Colonic mucosa (tissue), 4 donors: Measurements from ENCODE around the gene STAT6. TPM values are rescaled to one million over a fixed set of nuclear protein-coding genes. Genes with fewer than 3 reads are reported as not detected.

Experiments
- DNase-seq: peaks from one replicate; pipeline ENCODE4 v3.0.0-alpha.2; 2020
- H3K27ac ChIP-seq: fragments of 200-600 bp; one replicate; pipeline ENCODE4 v1.8.0; 2021
- H3K27me3 ChIP-seq: fragments of 200-600 bp; one replicate; pipeline ENCODE4 v1.8.0; 2021
- H3K36me3 ChIP-seq: fragments of 200-600 bp; one replicate; pipeline ENCODE4 v1.8.0; 2021
- H3K4me1 ChIP-seq: fragments of 200-600 bp; one replicate; pipeline ENCODE4 v1.8.0; 2021; ENCODE audit warnings: mild to moderate bottlenecking
- H3K4me3 ChIP-seq: fragments of 200-600 bp; one replicate; pipeline ENCODE4 v1.8.0; 2021
- H3K9ac ChIP-seq, 2 donors: one replicate each; pipeline ENCODE4 v1.7.0; 2013; ENCODE audit warnings: control low read depth in 2 of 2, low read depth in 2 of 2, low read length in 2 of 2
- H3K9me3 ChIP-seq: fragments of 200-600 bp; one replicate; pipeline ENCODE4 v1.8.0; 2021
- CTCF ChIP-seq: fragments of 200-600 bp; IDR thresholded peaks from one replicate; pipeline ENCODE4 v1.8.0; 2022; ENCODE audit warnings: antibody characterized with exemption, mild to moderate bottlenecking
- intact Hi-C: fragments of 100-400 bp; cut with DNase I; formaldehyde crosslinking; loops from one replicate; pipeline ENCODE4 v1.14.1; 2022
- total RNA-seq, 2 donors: library from RNA; stranded (reverse); fragmentation: NEBNext Ultra II Directional in 1 of 2; extraction: Animal tissue kit (Norgen Biotek cat#: 25700) in 1 of 2; gene quantifications; one replicate each; pipeline ENCODE4 v1.2.1, GENCODE V29; 2021
- donor health status: healthy.
- donor health status: DM: no; HTN: no; CAD: no.
- donor health status: DM: no; HTN: no; CAD: no.

The STAT6 gene
- total RNA-seq, 2 donors from 2014 or later = 161 to 181 TPM

- peak overlapping the region in 1 of 2 donors; percentile 87 for H3K9ac ChIP-seq
- H3K4me3 ChIP-seq = peak overlapping the region; percentile 86
- DNase-seq = peak; percentile 17
- no peak for TF ChIP-seq CTCF
- H3K27me3 ChIP-seq = no peaks in the 10 kb centered on the region
- intact Hi-C loops = no loop called here
- H3K36me3 ChIP-seq = no peaks in the 10 kb centered on the region
- H3K4me1 ChIP-seq = peaks cover 5% of the 10 kb centered on the region
- no peaks in the 10 kb centered on the region for H3K9me3 ChIP-seq
- H3K27ac ChIP-seq = peak overlapping the region; percentile 99
These were observed 19.8 kb upstream of the STAT6 start for GRCh38 chr12:57130941-57131340.

GRCh38 chr12:57129889-57130288, 18.7 kb upstream of the STAT6 start:
- DNase-seq = peak; percentile 30
- Histone ChIP-seq H3K4me3 (peak overlapping the region; percentile 86), H3K9ac (peak overlapping the region; percentile 64 to 87), H3K9me3 (no peaks in the 10 kb centered on the region), H3K27me3 (no peaks in the 10 kb centered on the region), H3K36me3 (no peaks in the 10 kb centered on the region), H3K27ac (peak overlapping the region; percentile 99), H3K4me1 (peaks cover 5% of the 10 kb centered on the region)
- TF ChIP-seq CTCF = no peak
- intact Hi-C loops = no loop called here

- Histone ChIP-seq H3K4me3 (peak overlapping the region; percentile 86), H3K4me1 (peaks cover 5% of the 10 kb centered on the region), H3K27ac (peak overlapping the region; percentile 99), H3K9ac (peak overlapping the region; percentile 64 to 87), H3K36me3 (no peaks in the 10 kb centered on the region), H3K27me3 (no peaks in the 10 kb centered on the region), H3K9me3 (no peaks in the 10 kb centered on the region)
- no peak for TF ChIP-seq CTCF
- intact Hi-C loops = no loop called here
- DNase-seq = peak; percentile 31
These were observed 18.2 kb upstream of the STAT6 start for GRCh38 chr12:57129321-57129842.

- Histone ChIP-seq H3K4me1 (peaks cover 5% of the 10 kb centered on the region), H3K9me3 (no peaks in the 10 kb centered on the region)
These were observed 17.5 kb upstream of the STAT6 start for GRCh38 chr12:57128519-57129247.

More at GRCh38 chr12:57128519-57129247, 17.5 kb upstream of the STAT6 start:
- H3K9ac ChIP-seq = peak overlapping the region; percentile 64 to 87
- TF ChIP-seq CTCF = no peak
- H3K36me3 ChIP-seq = no peaks in the 10 kb centered on the region
- peak; percentile 31 for DNase-seq
- H3K27me3 ChIP-seq = no peaks in the 10 kb centered on the region
- peak overlapping the region; percentile 99 for H3K27ac ChIP-seq
- intact Hi-C loops = no loop called here
- H3K4me3 ChIP-seq = peak overlapping the region; percentile 86
